ENCODE results near the gene ITPK1.

Gene ITPK1

GRCh38 chr14:92943855-92944570 lies 171.7 kb downstream of the ITPK1 start:
- Histone ChIP-seq H3K27ac (no peak overlapping the region), H2AFZ (ENCODE audit: low read depth) (no peak overlapping the region), H3K79me2 (ENCODE audit: insufficient read depth, low read depth) (no peaks in the 10 kb centered on the region), H3K36me3 (ENCODE audit: insufficient read depth) (no peaks in the 10 kb centered on the region), H3K4me3 (IDR thresholded peaks at IDR 0.05; ENCODE audit: insufficient read depth, low read depth, low read length) (no peak overlapping the region), H3K4me1 (ENCODE audit: low read depth, poor library complexity, severe bottlenecking) (no peaks in the 10 kb centered on the region), H3K4me2 (no peak overlapping the region), H4K20me1 (ENCODE audit: insufficient read depth) (no peaks in the 10 kb centered on the region), H3K27me3 (ENCODE audit: insufficient read depth, low read depth) (no peaks in the 10 kb centered on the region), H3K9ac (no peak overlapping the region)
- TF ChIP-seq CTCF (conservative IDR thresholded peaks at IDR 0.05; ENCODE audit: low read depth, low read length), result no peak

GRCh38 chr14:92942976-92943710 lies 172.6 kb downstream of the ITPK1 start:
- H3K4me3 ChIP-seq (IDR thresholded peaks at IDR 0.05; ENCODE audit: insufficient read depth, low read depth, low read length), result no peak overlapping the region
- H4K20me1 ChIP-seq (ENCODE audit: insufficient read depth), result no peaks in the 10 kb centered on the region
- no peaks in the 10 kb centered on the region for H3K4me1 ChIP-seq (ENCODE audit: low read depth, poor library complexity, severe bottlenecking)
- H3K4me2 ChIP-seq, result no peak overlapping the region
- H3K79me2 ChIP-seq (ENCODE audit: insufficient read depth, low read depth), result no peaks in the 10 kb centered on the region
- no peaks in the 10 kb centered on the region for H3K27me3 ChIP-seq (ENCODE audit: insufficient read depth, low read depth)
- no peak for TF ChIP-seq CTCF (conservative IDR thresholded peaks at IDR 0.05; ENCODE audit: low read depth, low read length)
- H3K27ac ChIP-seq, result no peak overlapping the region
- H3K36me3 ChIP-seq (ENCODE audit: insufficient read depth), result no peaks in the 10 kb centered on the region
- H2AFZ ChIP-seq (ENCODE audit: low read depth), result no peak overlapping the region
- no peak overlapping the region for H3K9ac ChIP-seq

GRCh38 chr14:92942576-92942975 lies 173.1 kb downstream of the ITPK1 start:
- no peak for TF ChIP-seq CTCF (conservative IDR thresholded peaks at IDR 0.05; ENCODE audit: low read depth, low read length)
- Histone ChIP-seq H3K27me3 (ENCODE audit: insufficient read depth, low read depth) (no peaks in the 10 kb centered on the region), H3K27ac (no peak overlapping the region), H3K4me2 (no peak overlapping the region), H3K79me2 (ENCODE audit: insufficient read depth, low read depth) (no peaks in the 10 kb centered on the region), H2AFZ (ENCODE audit: low read depth) (no peak overlapping the region), H4K20me1 (ENCODE audit: insufficient read depth) (no peaks in the 10 kb centered on the region), H3K4me3 (IDR thresholded peaks at IDR 0.05; ENCODE audit: insufficient read depth, low read depth, low read length) (no peak overlapping the region), H3K36me3 (ENCODE audit: insufficient read depth) (no peaks in the 10 kb centered on the region), H3K9ac (no peak overlapping the region), H3K4me1 (ENCODE audit: low read depth, poor library complexity, severe bottlenecking) (no peaks in the 10 kb centered on the region)

GRCh38 chr14:92942136-92942535 lies 173.6 kb downstream of the ITPK1 start:
- no peaks in the 10 kb centered on the region for H3K36me3 ChIP-seq (ENCODE audit: insufficient read depth)
- no peak overlapping the region for H3K9ac ChIP-seq
- H4K20me1 ChIP-seq (ENCODE audit: insufficient read depth), result no peaks in the 10 kb centered on the region
- no peak overlapping the region for H3K4me3 ChIP-seq (IDR thresholded peaks at IDR 0.05; ENCODE audit: insufficient read depth, low read depth, low read length)
- H3K27me3 ChIP-seq (ENCODE audit: insufficient read depth, low read depth), result no peaks in the 10 kb centered on the region
- H3K27ac ChIP-seq, result no peak overlapping the region
- no peak overlapping the region for H2AFZ ChIP-seq (ENCODE audit: low read depth)
- no peaks in the 10 kb centered on the region for H3K4me1 ChIP-seq (ENCODE audit: low read depth, poor library complexity, severe bottlenecking)
- H3K4me2 ChIP-seq, result no peak overlapping the region
- H3K79me2 ChIP-seq (ENCODE audit: insufficient read depth, low read depth), result no peaks in the 10 kb centered on the region
- no peak for TF ChIP-seq CTCF (conservative IDR thresholded peaks at IDR 0.05; ENCODE audit: low read depth, low read length)

Data from KMS-11 (cell line).